NB4 (cell line): Measurements from ENCODE around the gene NDUFA6.

ENCODE experiments used
- MYC ChIP-seq: IDR thresholded peaks from 2 replicates; pipeline ENCODE4 v1.6.1; 2011; ENCODE audit warnings: low read depth, low read length
- POLR2A ChIP-seq: IDR thresholded peaks from 2 replicates; pipeline ENCODE4 v1.6.1; 2011; ENCODE audit warnings: mild to moderate bottlenecking; ENCODE audit not compliant: insufficient read length; ENCODE audit errors: extremely low read depth
- TF ChIP-seq, protein P1 (sequence below): IDR thresholded peaks from one replicate; pipeline ENCODE4 v1.5.1; 2012; ENCODE audit warnings: low read depth, low read length
- TF ChIP-seq, protein P2 (sequence below): IDR thresholded peaks from 2 replicates; pipeline ENCODE4 v1.6.1; 2011; ENCODE audit warnings: low read depth, low read length

DNA sequence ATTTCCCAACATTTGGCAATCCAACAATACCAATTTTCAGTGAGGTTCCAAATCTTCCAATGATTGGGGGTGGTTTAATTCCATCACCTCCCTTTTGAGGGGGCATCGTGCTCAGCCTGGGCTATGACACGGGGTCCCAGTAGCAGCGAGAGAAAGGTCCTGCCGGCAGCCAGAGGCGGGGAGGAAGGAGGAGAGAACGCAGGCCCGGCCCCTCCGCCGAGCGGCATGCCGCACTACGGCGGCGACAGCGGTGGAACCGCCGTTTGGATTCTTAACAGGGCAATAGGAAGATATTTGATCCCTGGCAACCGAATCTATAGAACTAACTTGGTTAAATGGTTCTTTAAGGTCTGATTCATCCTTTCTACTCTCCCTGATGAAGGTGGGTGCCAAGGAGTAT, 18.3 kb upstream of the NDUFA6 start:
- no peak for TF ChIP-seq POLR2A
- TF ChIP-seq, protein P1, sequence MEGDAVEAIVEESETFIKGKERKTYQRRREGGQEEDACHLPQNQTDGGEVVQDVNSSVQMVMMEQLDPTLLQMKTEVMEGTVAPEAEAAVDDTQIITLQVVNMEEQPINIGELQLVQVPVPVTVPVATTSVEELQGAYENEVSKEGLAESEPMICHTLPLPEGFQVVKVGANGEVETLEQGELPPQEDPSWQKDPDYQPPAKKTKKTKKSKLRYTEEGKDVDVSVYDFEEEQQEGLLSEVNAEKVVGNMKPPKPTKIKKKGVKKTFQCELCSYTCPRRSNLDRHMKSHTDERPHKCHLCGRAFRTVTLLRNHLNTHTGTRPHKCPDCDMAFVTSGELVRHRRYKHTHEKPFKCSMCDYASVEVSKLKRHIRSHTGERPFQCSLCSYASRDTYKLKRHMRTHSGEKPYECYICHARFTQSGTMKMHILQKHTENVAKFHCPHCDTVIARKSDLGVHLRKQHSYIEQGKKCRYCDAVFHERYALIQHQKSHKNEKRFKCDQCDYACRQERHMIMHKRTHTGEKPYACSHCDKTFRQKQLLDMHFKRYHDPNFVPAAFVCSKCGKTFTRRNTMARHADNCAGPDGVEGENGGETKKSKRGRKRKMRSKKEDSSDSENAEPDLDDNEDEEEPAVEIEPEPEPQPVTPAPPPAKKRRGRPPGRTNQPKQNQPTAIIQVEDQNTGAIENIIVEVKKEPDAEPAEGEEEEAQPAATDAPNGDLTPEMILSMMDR: no peak
- TF ChIP-seq MYC: no peak
- TF ChIP-seq, protein P2, sequence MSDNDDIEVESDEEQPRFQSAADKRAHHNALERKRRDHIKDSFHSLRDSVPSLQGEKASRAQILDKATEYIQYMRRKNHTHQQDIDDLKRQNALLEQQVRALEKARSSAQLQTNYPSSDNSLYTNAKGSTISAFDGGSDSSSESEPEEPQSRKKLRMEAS: no peak
